NCI-H82 treated with DMSO at 0.1 percent for 48 hours (cell line): ENCODE measurements around the gene ZNF516.

Source experiments
- DNase-seq: peaks from one replicate; lab custom pipeline; 2025; ENCODE audit not compliant: unreplicated experiment; lab: John Stamatoyannopoulos, UW

Gene ZNF516

DNA sequence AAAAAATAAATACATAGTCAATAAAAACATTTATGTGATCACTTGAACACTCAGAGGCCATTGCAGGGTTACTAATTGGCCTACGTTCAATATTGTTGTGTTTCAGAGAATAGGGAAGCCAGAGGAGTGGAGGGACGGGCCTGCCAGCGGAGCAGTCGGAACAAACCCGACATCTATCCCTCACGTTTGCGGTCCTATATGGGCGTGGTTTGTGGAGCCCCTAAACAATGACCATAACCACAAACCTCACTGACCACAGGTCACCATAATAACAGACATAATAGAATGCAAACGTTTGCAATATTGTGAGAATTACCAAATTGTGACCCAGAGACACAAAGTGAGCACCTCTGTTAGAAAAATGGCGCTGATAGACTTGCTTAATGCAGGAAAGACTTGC lies 19.5 kb upstream of the ZNF516 start:
- DNase-seq: no peak

DNA sequence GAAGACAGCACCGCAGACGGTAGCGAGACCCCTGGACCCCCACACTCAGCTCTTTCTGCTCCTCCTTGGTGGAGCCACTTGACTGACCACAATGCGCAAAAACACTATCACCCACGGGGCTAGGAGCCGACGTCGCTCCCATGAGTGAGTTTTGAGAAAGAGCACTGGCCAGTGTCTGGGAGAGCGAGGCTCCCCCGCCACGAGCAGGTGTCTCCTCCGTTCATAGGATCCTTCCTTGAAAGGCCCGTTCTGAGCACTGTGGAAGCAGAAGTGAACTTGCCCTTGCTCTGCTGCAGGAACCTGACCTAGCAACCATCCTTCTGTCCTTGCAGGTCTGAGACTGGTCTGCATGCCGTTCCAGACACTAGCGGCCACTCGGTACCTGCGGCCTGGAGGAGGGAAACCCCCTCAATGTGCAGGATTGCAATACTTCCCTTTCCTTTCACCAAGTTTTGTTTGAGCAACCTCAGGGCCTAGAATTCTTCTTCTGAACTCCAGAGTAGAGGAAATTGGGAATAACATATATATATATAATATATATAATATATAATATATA lies 12.9 kb upstream of the ZNF516 start:
- DNase-seq: no peak

DNA sequence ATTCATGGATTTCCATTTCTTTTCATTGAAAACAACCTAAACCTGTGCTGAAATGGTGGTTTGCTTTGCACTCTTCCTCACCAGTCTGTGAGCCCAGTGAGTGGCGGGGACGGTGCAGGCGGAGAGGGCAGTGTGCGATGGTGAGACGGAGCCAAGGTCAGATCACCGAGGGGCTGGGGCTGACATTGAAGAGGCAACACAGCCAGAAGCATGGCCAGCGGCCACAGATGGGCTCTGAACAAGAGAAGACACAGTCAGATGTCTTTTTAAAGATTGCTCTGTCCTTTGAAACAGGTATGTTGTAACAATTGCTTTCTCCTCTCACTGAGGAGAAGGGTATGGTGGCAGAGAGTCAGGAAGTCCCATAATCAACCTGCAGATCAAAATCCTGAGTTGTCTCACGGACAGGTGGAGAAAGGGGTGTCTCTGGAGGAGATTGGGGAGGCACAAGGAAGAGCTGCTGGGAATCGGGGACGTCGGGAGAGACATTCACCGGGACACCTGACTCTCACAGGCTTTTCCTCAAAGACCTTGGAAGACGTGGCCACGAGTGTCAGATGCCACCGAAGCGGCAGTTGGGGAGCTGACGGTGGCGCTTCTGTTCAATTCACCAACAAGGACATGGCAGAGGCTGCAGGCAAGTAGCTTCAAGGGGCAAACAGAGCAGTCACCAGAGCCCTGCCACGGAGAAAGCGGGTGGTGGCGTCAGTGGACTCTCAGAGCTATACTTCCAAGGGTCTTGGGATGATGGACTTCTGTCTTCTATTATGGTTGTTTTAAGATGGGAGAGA lies 12.1 kb upstream of the ZNF516 start:
- no peak for DNase-seq

DNA sequence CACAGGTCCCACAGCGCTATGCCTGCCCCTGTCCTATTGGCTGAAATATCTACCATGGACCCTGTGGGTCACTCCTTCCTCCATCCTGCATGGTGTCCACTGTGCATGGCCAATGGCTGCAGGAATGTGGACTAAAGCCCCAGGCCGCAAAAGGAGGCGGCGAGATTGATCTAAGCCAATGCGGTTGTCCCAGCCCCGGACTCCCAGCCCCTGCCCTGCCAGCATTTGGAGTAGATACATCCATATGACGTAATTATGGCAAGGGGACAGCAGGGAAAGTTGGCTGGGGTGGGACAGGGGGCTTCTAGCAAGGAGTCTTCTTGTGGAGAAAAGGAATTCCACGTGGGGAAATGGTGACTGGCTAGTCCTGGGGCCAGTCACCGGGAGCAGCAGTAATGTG lies 11.4 kb upstream of the ZNF516 start:
- DNase-seq: no peak

DNA sequence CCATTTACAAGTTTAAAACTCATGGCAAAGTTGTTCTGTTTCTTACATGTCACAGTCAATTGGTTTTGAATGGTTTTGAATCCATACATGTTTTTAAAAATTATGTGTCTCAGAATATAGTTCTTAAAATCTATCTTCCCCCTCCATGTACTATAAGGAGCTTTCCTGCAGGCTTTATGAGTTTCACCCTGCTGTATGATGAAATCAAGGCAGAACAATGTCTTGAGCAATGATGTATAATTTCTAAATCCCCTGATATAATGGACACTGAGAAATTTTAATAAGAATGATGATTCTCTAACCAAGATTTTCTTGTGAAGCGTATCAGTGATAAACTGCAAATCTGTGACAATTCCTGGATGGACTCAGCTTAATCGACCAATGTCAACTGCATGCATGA lies 10.6 kb upstream of the ZNF516 start:
- DNase-seq: no peak

DNA sequence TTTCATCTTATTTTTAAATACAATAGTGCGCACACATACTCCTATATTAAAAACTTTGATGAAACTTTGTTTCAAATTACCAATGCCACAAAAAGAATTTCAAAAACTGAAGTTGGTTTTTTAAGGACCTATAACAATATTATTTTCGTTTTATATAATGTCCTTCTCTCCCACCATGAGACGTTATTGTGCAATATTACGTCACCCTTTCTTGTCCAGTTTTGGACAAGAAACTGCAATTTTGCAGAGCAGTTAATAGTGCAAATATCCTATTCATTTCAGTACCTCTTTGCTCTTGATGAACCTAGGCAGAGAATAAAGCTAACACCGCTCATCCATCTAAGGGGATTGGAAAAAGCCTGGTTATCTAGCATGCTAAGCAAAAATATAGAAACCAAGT lies 9.7 kb upstream of the ZNF516 start:
- DNase-seq: no peak

- no peak for DNase-seq
Observed at GRCh38 chr18:76503649-76504386, 8.8 kb upstream of the ZNF516 start.

DNA sequence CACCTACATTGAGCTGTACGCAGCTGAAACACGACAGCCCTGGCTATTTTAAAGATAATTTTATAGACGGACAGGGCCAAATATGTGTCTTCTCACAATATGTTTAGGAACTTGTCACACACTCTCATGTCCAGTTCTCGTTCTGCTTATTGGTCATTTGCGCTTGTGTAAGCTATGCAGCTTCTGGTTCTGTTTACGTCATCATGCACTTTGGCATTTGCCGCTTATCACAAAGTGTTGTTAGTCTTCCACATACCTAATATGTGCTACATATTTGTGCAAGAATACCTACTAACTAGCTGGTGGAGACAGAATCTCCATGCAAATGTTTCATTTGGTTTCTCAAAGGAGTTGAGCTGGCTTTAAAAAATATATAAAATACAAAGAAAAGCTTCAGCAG lies 7.5 kb upstream of the ZNF516 start:
- no peak for DNase-seq

- no peak for DNase-seq
Observed at GRCh38 chr18:76499637-76500340, 4.7 kb upstream of the ZNF516 start.

GRCh38 chr18:76499021-76499420 lies 4.0 kb upstream of the ZNF516 start:
- DNase-seq: no peak

DNA sequence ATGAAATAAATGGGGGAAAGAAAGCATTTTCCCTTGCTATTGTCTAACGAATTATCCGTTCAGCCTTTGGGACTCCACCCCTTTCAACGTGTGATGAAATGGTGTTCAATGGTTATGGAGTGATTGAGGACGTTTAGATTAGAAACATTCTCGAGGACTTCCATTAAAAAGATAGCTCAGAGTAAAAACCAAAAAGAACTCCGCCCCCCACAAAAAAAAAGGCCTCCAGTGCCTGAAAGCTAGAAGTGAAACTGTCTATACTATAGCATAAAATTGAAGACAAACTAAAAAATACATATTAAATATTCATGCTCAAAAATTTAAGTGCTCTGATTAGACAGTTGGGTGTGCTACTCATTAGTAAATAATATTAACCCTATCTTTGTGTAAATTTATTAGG lies 3.0 kb upstream of the ZNF516 start:
- DNase-seq: no peak

GRCh38 chr18:76497021-76497420 lies 2.0 kb upstream of the ZNF516 start:
- DNase-seq: no peak

- DNase-seq: no peak
Observed at GRCh38 chr18:76496194-76496890, 1.3 kb upstream of the ZNF516 start.

DNA sequence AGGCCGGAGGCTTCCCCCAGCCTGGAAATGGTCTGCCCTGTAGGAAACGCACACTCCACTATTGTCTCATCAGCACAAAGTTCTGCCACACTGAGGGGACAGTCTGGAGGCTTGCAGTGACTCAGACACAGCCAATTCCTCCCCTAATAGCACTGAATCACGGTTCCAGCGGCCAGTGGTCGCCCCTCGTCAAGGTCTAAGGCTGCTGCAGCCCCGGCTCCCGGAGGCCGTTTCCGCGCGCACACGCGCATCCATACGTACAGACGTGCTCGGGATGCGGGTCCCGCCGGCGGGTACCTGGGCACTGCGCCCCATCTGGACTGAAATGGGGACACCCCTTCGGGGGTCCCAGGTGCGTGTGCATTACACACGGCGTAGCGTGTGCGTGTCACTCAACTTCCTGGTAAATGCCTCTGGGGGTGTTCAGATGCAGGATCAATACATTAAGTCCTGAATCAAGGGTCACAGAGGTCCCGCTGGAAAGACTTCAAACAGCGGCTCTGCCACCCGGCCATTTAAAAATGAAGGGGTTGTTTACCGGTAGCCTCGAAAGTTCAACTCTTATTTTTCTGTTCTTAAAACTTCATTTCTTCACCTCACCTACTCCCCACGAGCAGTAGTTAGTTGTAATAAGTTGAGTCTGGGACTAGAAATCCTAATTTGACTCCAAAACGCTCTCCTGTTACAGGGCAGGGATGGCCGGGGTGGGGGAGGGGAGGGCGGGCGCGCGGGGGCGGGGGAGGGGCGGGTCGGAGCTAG lies 572 bp upstream of the ZNF516 start:
- no peak for DNase-seq

- DNase-seq: no peak
Observed at GRCh38 chr18:76494231-76495005, 624 bp downstream of the ZNF516 start.

DNA sequence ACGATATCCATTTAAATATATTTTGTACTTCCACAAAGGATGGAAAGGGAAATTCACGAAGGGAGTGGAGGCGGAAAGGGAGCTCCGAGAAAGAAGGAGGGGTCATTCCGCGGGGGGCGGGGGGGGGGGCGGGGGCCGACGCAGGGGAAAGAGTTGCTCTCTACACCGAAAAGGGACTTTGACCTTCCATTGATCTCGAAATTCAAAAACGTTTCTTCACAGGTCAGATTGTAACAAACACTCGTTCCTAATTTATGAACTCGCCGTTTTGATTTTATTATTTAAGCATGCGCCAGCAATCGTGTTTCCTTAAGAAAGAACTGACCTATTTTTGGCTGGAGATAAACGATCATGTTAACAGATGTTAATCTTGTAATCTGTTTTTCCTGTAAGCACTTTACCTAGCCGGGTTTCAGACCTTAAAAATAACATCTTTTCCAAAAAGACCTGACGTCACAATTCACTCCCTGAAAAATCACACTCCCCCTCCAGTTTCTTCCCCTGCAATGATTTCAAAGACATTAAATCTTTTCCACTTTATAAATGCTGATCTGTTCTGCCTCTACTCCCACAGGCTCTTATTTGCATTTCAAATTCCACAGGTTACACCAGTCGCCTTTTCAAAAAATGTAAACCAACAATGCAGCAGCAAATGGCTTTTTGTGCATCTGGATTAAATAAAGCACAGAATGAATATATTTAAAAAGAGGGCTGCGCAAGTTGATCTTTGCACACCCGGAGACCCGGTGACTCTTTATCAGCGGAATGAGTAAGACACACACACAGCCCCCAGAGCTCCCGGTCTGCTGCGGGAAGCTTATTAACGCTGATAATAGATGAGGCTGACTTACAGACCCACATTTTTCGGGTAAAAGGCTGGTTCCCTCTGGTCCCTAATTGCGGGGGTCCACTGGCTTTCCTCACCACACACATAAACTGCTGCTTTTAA lies 1.6 kb downstream of the ZNF516 start:
- DNase-seq: peak; percentile 80

- peak; percentile 80 for DNase-seq
Observed at GRCh38 chr18:76492669-76493212, 2.3 kb downstream of the ZNF516 start.
